ENCODE data around the gene ZCCHC4. TPM values are rescaled to one million over a fixed set of nuclear protein-coding genes. Genes with fewer than 3 reads are reported as not detected.
A peak's percentile ranks its signal among the peaks of the same experiment; 100 is the strongest.

Gene ZCCHC4
- total RNA-seq, 4 donors from 2014 or later: 5.6 to 33.3 (median 11.1) TPM

GRCh38 chr4:25377572-25378436 lies 65.2 kb downstream of the ZCCHC4 start:
- Histone ChIP-seq H3K4me3 (peak overlapping the region; percentile 62 to 79), H3K27ac (peak overlapping the region; percentile 77 to 86), H3K27me3 (no peaks in the 10 kb centered on the region), H3K4me1 (no peaks in the 10 kb centered on the region), H3K9me3 (no peaks in the 10 kb centered on the region), H3K36me3 (no peaks in the 10 kb centered on the region)
- intact Hi-C loops (cut with DNase I; ENCODE audit: low total_unique reads): no loop called here
- DNase-seq: no peak
- TF ChIP-seq POLR2A (IDR thresholded peaks at IDR 0.05): no peak
- TF ChIP-seq CTCF (IDR thresholded peaks at IDR 0.05): no peak

- H3K4me1 ChIP-seq: no peaks in the 10 kb centered on the region
- H3K27me3 ChIP-seq: no peaks in the 10 kb centered on the region
- intact Hi-C loops (cut with DNase I; ENCODE audit: low total_unique reads): no loop called here
- H3K4me3 ChIP-seq: no peak overlapping the region
- H3K36me3 ChIP-seq: no peaks in the 10 kb centered on the region
- no peak overlapping the region for H3K27ac ChIP-seq
- no peak for DNase-seq
- no peaks in the 10 kb centered on the region for H3K9me3 ChIP-seq
- no peak for TF ChIP-seq POLR2A (IDR thresholded peaks at IDR 0.05)
- no peak for TF ChIP-seq CTCF (IDR thresholded peaks at IDR 0.05)
Observed at GRCh38 chr4:25378437-25378743, 65.8 kb downstream of the ZCCHC4 start.

DNA sequence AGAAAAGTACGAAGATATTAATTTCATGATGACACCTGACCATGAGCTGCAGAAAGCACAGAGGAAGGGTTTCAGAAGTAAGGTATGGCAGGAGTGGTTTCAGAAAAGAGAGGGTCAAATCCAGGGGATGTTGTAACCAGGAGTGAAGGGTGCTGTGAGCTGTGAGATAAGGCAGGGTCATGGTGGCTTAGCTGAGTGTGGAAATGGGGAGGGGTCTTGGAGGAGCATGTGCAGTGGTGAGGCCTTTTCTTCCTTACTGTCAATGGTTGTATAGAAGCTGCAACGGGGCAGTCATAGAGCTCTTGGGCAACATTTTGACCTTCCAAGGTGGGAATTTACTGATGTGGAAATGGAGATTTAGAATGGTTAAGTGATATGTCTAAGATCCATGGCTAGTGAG lies 67.0 kb downstream of the ZCCHC4 start:
- no peaks in the 10 kb centered on the region for H3K9me3 ChIP-seq
- H3K36me3 ChIP-seq: no peaks in the 10 kb centered on the region
- no peak for DNase-seq
- no peaks in the 10 kb centered on the region for H3K27me3 ChIP-seq
- intact Hi-C loops (cut with DNase I; ENCODE audit: low total_unique reads): no loop called here
- no peak overlapping the region for H3K4me3 ChIP-seq
- H3K4me1 ChIP-seq: no peaks in the 10 kb centered on the region
- H3K27ac ChIP-seq: no peak overlapping the region
- TF ChIP-seq POLR2A (IDR thresholded peaks at IDR 0.05) (no peak), CTCF (IDR thresholded peaks at IDR 0.05) (no peak)

DNA sequence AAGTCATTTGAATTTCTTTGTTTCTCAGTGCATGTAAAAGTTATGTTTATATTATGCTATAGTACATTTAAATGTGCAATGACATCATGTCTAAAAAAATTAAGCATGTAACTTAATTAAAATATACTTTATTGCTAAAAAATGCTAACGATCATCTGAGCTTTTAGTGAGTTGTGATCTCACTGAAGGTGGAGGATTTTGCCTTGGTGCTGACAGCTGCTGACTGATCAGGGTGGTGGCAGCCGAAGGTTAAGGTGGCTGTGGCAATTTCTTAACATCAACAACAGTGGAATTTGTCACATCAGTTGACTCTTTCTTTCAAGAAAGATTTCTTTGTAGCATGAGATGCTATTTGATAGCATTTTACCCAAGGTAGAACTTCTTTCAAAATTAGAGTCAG lies 71.1 kb downstream of the ZCCHC4 start:
- Histone ChIP-seq H3K27me3 (no peaks in the 10 kb centered on the region), H3K9me3 (no peaks in the 10 kb centered on the region), H3K27ac (no peak overlapping the region), H3K4me3 (no peak overlapping the region), H3K36me3 (no peaks in the 10 kb centered on the region), H3K4me1 (no peaks in the 10 kb centered on the region)
- DNase-seq: no peak
- intact Hi-C loops (cut with DNase I; ENCODE audit: low total_unique reads): no loop called here
- TF ChIP-seq CTCF (IDR thresholded peaks at IDR 0.05) (no peak), POLR2A (IDR thresholded peaks at IDR 0.05) (no peak)

DNA sequence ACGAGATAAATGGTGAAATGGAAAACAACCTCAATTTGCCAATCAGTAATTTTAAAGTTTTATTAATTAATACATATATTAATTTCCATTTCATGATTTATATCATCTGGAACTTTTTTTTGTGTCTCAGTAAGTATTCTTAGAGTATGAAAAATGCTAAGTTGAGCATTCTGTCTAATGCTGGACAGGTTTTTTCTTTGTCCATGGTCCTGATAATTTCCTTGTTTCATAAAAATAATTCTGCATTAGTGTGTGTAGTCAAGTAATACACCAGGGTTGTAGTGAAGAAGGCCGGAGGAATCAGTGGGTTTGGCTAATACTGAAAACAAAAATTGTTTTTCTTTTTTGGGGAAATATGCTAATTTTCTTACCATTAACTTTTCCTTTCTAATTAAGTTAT lies 74.4 kb downstream of the ZCCHC4 start:
- Histone ChIP-seq H3K4me3 (no peak overlapping the region), H3K27ac (no peak overlapping the region), H3K36me3 (no peaks in the 10 kb centered on the region), H3K4me1 (no peaks in the 10 kb centered on the region), H3K27me3 (no peaks in the 10 kb centered on the region), H3K9me3 (no peaks in the 10 kb centered on the region)
- DNase-seq: no peak
- intact Hi-C loops (cut with DNase I; ENCODE audit: low total_unique reads): no loop called here
- TF ChIP-seq CTCF (IDR thresholded peaks at IDR 0.05) (no peak), POLR2A (IDR thresholded peaks at IDR 0.05) (no peak)
